ENCODE results near the gene ABAT.

- no peak for TF ChIP-seq CTCF (IDR thresholded peaks at IDR 0.05)
- no peak for TF ChIP-seq EP300 (IDR thresholded peaks at IDR 0.05)
These were observed 47.5 kb upstream of the ABAT start for GRCh38 chr16:8626946-8627345.

All from tibial nerve (tissue), 4 donors.